ENCODE results near the gene TOR3A.
"Not testable (repeated sequence)": the region's sequence is repeated elsewhere in the genome, so short reads cannot be mapped to it uniquely, and the experiment has no call there.

DNA sequence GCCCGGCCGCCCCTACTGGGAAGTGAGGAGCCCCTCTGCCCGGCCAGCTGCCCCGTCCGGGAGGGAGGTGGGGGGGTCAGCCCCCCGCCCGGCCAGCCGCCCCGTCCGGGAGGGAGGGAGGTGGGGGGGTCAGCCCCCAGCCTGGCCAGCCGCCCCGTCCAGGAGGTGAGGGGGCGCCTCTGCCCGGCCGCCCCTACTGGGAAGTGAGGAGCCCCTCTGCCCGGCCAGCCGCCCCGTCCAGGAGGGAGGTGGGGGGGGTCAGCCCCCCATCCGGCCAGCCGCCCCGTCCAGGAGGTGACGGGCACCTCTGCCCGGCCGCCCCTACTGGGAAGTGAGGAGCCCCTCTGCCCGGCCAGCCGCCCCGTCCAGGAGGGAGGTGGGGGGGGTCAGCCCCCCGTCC lies 53.8 kb downstream of the TOR3A start:
- TF ChIP-seq, protein P1, sequence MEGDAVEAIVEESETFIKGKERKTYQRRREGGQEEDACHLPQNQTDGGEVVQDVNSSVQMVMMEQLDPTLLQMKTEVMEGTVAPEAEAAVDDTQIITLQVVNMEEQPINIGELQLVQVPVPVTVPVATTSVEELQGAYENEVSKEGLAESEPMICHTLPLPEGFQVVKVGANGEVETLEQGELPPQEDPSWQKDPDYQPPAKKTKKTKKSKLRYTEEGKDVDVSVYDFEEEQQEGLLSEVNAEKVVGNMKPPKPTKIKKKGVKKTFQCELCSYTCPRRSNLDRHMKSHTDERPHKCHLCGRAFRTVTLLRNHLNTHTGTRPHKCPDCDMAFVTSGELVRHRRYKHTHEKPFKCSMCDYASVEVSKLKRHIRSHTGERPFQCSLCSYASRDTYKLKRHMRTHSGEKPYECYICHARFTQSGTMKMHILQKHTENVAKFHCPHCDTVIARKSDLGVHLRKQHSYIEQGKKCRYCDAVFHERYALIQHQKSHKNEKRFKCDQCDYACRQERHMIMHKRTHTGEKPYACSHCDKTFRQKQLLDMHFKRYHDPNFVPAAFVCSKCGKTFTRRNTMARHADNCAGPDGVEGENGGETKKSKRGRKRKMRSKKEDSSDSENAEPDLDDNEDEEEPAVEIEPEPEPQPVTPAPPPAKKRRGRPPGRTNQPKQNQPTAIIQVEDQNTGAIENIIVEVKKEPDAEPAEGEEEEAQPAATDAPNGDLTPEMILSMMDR (conservative IDR thresholded peaks at IDR 0.05; ENCODE audit: low read depth, low read length), result not testable (repeated sequence)
- TF ChIP-seq EZH2 (IDR thresholded peaks at IDR 0.05; ENCODE audit: low read length, unreplicated experiment); EZH2phosphoT487 (IDR thresholded peaks at IDR 0.05; ENCODE audit: borderline replicate concordance, low read length): not testable (repeated sequence)

Data from PC-3 (cell line).